ENCODE results near the gene ARX.

Gene ARX

DNA sequence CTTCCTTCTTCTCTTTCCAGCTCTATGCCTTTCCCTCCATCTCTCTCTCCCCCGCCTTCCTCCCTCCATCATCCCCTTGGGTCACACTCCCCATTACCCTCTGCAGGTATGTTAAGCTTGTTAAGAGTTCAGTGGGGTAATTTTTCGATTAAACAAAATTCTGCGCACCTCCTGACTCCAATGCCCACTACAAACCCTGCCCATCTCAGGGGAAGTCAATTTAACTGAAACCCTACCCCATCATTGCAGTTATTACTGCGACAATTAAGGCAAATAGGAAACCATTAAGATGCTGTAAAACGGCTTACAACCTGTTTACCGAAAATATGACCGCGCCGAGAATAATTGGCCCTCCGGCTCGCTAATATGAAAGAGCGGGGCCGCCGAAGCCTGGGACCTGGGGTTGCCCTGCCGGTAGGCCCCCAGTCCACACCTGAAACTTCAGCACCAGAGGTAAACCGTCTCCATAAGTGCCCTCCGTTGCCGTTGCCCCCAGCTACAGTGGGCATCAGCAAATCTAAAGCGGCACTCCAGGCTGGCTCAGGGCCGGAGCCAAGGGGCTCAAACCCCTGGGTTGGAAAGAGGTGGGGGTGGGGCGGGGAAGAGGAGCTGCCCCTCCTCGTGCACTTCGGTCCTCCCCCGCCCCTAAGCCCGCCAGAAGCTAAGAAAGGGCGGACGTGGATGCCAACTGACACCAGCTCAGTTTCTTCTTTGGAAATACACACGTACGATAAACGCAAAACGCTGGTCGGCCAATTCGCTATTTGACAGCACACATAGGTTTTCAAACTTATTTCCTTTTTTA lies 4.8 kb downstream of the ARX start:
- H3K4me2 ChIP-seq (ENCODE audit: low read depth, low read length), result no peak overlapping the region
- H3K27me3 ChIP-seq (replicated peaks; ENCODE audit: insufficient read depth, low read length), result peaks cover 16% of the 10 kb centered on the region
- H3K27ac ChIP-seq (ENCODE audit: low read length), result no peak overlapping the region
- no peaks in the 10 kb centered on the region for H3K79me2 ChIP-seq (ENCODE audit: low read length)
- H3F3A ChIP-seq (ENCODE audit: insufficient read depth, low read length), result no peaks in the 10 kb centered on the region
- H2AFZ ChIP-seq (ENCODE audit: low read length), result no peak overlapping the region
- no peaks in the 10 kb centered on the region for H4K20me1 ChIP-seq (ENCODE audit: insufficient read depth, low read length)
- no peaks in the 10 kb centered on the region for H3K9me2 ChIP-seq (replicated peaks; ENCODE audit: insufficient read depth, low read length)
- H3K9ac ChIP-seq (ENCODE audit: low read length), result no peak overlapping the region
- TF ChIP-seq CTCF (IDR thresholded peaks at IDR 0.05; ENCODE audit: low read length) (no peak), EZH2phosphoT487 (IDR thresholded peaks at IDR 0.05; ENCODE audit: low read length) (no peak), EZH2 (optimal IDR thresholded peaks at IDR 0.05; ENCODE audit: low read depth, low read length) (no peak)
- H3K9me3 ChIP-seq (replicated peaks; ENCODE audit: insufficient read depth, low read length), result no peaks in the 10 kb centered on the region
- H3K4me1 ChIP-seq (ENCODE audit: low read length), result no peaks in the 10 kb centered on the region
- H3K36me3 ChIP-seq (replicated peaks; ENCODE audit: insufficient read depth, low read length), result no peaks in the 10 kb centered on the region
- H3K4me3 ChIP-seq (ENCODE audit: low read length), result no peak overlapping the region
- DNase-seq, result no peak

DNA sequence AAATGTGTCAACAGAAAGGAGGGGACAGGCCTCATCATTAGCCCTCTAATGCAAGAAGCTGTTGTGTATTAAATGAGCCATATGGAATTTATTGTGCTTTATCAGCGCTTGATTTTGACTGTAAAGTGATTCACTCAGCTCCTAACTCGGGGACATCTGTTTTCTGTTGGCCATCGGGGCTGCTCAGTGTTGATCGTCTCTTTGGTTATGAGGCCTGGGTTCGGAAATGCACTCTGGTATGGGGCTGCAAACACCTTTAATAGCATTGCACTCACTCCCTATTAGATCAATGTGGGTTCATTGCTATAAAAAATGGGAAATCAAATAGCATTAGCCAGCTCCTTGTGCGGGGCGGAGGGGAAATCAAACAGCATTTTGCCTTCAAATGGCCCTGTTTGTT lies 6.4 kb downstream of the ARX start:
- no peak overlapping the region for H3K4me3 ChIP-seq (ENCODE audit: low read length)
- H3K9ac ChIP-seq (ENCODE audit: low read length), result no peak overlapping the region
- no peak overlapping the region for H2AFZ ChIP-seq (ENCODE audit: low read length)
- TF ChIP-seq EZH2phosphoT487 (IDR thresholded peaks at IDR 0.05; ENCODE audit: low read length), result no peak
- TF ChIP-seq CTCF (IDR thresholded peaks at IDR 0.05; ENCODE audit: low read length), result no peak
- no peak for TF ChIP-seq EZH2 (optimal IDR thresholded peaks at IDR 0.05; ENCODE audit: low read depth, low read length)
- no peak overlapping the region for H3K27ac ChIP-seq (ENCODE audit: low read length)
- no peaks in the 10 kb centered on the region for H3K9me3 ChIP-seq (replicated peaks; ENCODE audit: insufficient read depth, low read length)
- no peak for DNase-seq
- no peaks in the 10 kb centered on the region for H3K79me2 ChIP-seq (ENCODE audit: low read length)
- H3K36me3 ChIP-seq (replicated peaks; ENCODE audit: insufficient read depth, low read length), result no peaks in the 10 kb centered on the region
- no peaks in the 10 kb centered on the region for H3K9me2 ChIP-seq (replicated peaks; ENCODE audit: insufficient read depth, low read length)
- H3F3A ChIP-seq (ENCODE audit: insufficient read depth, low read length), result no peaks in the 10 kb centered on the region
- no peaks in the 10 kb centered on the region for H4K20me1 ChIP-seq (ENCODE audit: insufficient read depth, low read length)
- no peak overlapping the region for H3K4me2 ChIP-seq (ENCODE audit: low read depth, low read length)
- H3K27me3 ChIP-seq (replicated peaks; ENCODE audit: insufficient read depth, low read length), result peaks cover 16% of the 10 kb centered on the region
- H3K4me1 ChIP-seq (ENCODE audit: low read length), result no peaks in the 10 kb centered on the region

GRCh38 chrX:25007059-25008053 lies 8.4 kb downstream of the ARX start:
- H3K4me3 ChIP-seq (ENCODE audit: low read length), result peak overlapping the region; percentile 15; the same call in 1 of the 2 replicates
- DNase-seq, result no peak

More at GRCh38 chrX:25007059-25008053, 8.4 kb downstream of the ARX start:
- no peaks in the 10 kb centered on the region for H3K79me2 ChIP-seq (ENCODE audit: low read length)
- H4K20me1 ChIP-seq (ENCODE audit: insufficient read depth, low read length), result no peaks in the 10 kb centered on the region
- no peak overlapping the region for H3K9ac ChIP-seq (ENCODE audit: low read length)
- H3K4me2 ChIP-seq (ENCODE audit: low read depth, low read length), result peak overlapping the region; percentile 41
- H3K9me3 ChIP-seq (replicated peaks; ENCODE audit: insufficient read depth, low read length), result no peaks in the 10 kb centered on the region
- H3K27ac ChIP-seq (ENCODE audit: low read length), result no peak overlapping the region
- H3K27me3 ChIP-seq (replicated peaks; ENCODE audit: insufficient read depth, low read length), result peaks cover 16% of the 10 kb centered on the region
- no peaks in the 10 kb centered on the region for H3K4me1 ChIP-seq (ENCODE audit: low read length)
- no peak overlapping the region for H2AFZ ChIP-seq (ENCODE audit: low read length)
- no peaks in the 10 kb centered on the region for H3K9me2 ChIP-seq (replicated peaks; ENCODE audit: insufficient read depth, low read length)
- H3F3A ChIP-seq (ENCODE audit: insufficient read depth, low read length), result no peaks in the 10 kb centered on the region
- TF ChIP-seq EZH2 (optimal IDR thresholded peaks at IDR 0.05; ENCODE audit: low read depth, low read length) (no peak), CTCF (IDR thresholded peaks at IDR 0.05; ENCODE audit: low read length) (no peak), EZH2phosphoT487 (IDR thresholded peaks at IDR 0.05; ENCODE audit: low read length) (no peak)
- H3K36me3 ChIP-seq (replicated peaks; ENCODE audit: insufficient read depth, low read length), result no peaks in the 10 kb centered on the region
